GM06990 (cell line): ENCODE data around the gene AOX1.

ENCODE experiments used
- DNase-seq: peaks from one replicate; pipeline ENCODE4 v3.0.0-alpha.2; 2011; ENCODE audit not compliant: insufficient read length; ENCODE audit errors: extremely low read depth
- H3K27me3 ChIP-seq: replicated peaks from 2 replicates; pipeline ENCODE4 v1.6.0; 2011; ENCODE audit warnings: low read length; ENCODE audit not compliant: control insufficient read depth, insufficient read depth
- H3K36me3 ChIP-seq: 2 replicates; pipeline ENCODE4 v1.5.1; 2011; ENCODE audit warnings: low read length; ENCODE audit not compliant: control insufficient read depth, insufficient read depth
- H3K4me3 ChIP-seq: replicated peaks from 2 replicates; pipeline ENCODE4 v1.5.1; 2011; ENCODE audit warnings: low read depth, mild to moderate bottlenecking, control low read depth, low read length
- CTCF ChIP-seq: IDR thresholded peaks from 2 replicates; pipeline ENCODE4 v1.5.1; 2011; ENCODE audit warnings: low read length, control low read depth, mild to moderate bottlenecking, inconsistent platforms; ENCODE audit not compliant: insufficient read depth, poor library complexity, severe bottlenecking

The AOX1 gene

DNA sequence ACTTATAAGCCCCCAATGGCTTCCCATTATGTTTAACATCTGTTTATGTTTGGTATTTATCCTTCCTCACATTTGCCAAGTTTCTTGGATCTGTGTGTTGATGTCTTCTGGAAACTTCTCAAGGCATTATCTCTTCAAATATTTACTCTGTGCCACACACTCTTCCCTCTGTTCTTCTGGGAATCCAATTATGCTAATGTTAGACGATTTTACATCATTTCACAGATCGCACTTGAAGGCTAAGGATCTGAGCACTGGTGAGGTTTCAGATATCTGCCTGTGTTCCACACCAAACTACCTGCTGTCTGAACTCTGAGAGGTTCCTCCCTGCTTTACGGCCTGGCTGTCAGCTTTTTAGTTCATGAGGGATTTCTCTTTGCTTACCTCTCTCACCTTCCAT lies 10.1 kb downstream of the AOX1 start:
- Histone ChIP-seq H3K27me3 (peaks cover 1% of the 10 kb centered on the region; the same call in 1 of the 2 replicates), H3K4me3 (no peak overlapping the region), H3K36me3 (no peaks in the 10 kb centered on the region)
- TF ChIP-seq CTCF = no peak
- no peak for DNase-seq

DNA sequence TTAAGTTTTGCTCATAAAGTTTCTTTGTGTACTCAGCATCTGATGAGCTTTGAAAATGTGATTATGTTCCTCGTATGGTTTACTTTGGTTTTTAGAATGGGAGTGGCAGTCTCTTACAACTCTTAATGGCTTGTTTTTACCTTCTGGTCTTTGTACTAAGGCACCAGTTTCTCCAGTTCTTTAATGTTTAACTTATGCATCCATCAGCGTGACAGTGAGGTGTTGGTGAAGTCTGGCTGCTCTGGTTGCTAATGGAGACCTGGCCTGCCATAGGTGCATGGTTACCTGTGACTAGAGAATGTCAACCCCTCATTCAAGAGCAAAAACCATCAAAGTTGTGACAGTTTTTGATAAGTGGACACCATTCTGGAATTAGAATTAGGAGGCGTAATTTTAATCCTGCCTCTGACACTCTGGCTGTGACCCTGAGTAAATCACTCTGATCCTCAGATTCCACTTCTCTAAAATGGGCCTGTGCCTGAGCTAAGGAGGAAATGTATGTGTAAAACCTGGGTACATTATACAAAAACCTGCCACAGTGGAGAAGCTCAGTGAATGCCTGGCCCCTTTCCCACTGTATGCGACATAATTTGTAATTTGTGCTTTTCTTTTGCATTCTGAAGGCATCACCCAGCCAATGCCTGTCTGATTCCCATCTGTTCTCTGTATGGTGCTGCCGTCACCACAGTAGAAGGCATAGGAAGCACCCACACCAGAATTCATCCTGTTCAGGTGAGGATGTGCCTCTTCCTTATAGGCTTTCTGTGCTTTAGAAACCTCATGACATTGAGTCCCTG lies 11.2 kb downstream of the AOX1 start:
- DNase-seq = no peak
- TF ChIP-seq CTCF = no peak
- Histone ChIP-seq H3K4me3 (no peak overlapping the region), H3K36me3 (no peaks in the 10 kb centered on the region), H3K27me3 (peaks cover 1% of the 10 kb centered on the region; the same call in 1 of the 2 replicates)

- Histone ChIP-seq H3K4me3 (no peak overlapping the region), H3K36me3 (no peaks in the 10 kb centered on the region), H3K27me3 (peaks cover 1% of the 10 kb centered on the region; the same call in 1 of the 2 replicates)
- DNase-seq = no peak
- TF ChIP-seq CTCF = no peak
These were observed 13.4 kb downstream of the AOX1 start for GRCh38 chr2:200599206-200599605.

DNA sequence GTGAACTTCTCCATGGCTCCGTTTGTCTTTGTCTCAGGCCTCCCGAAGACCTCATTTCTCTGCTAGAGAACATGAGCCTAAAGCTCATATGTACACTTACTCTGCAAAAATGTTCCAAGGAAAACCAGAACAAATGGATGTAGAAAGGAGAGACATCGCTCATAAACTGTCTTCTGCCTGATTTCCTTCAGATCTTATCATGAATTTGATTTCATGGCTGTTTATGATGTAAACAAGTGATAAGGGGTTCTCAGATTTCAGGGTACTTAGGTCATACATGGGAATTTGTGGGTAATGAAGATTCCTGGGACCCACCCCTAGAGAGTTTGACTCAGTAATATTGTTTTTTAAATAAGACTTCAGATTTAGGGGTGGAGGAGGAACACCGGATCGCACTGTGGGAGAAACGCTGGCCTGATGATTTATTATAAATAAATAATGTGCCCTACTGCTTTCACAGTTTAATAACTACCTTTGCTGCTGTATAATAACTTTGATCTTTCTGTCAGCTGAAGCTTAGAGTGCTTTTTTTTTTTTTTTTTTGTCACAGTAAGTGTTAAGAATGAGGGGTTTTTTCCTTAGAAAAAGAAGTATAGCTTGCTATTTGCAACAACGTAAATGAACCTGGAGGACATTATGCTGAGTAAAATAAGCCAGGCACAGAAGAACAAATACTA lies 14.9 kb downstream of the AOX1 start:
- DNase-seq = no peak
- Histone ChIP-seq H3K36me3 (no peaks in the 10 kb centered on the region), H3K27me3 (peaks cover 1% of the 10 kb centered on the region; the same call in 1 of the 2 replicates), H3K4me3 (no peak overlapping the region)
- TF ChIP-seq CTCF = no peak

DNA sequence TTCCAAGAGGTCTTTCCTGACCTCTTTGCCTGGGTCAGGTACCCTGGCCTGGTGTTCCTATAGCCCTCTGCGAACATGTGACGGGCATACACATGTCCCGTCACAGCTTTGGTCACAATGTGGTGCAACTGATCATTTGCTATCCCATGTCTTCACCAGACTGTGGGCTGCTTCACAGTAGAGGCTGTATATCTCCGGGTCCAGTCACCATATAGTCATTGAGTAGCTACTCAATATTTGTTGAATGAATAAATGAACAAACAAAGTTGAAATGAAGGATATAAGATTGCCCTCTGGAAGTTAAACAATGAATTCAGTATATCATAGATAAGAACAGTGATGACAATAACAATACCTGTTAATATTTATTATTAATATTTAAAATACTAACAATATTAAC lies 16.8 kb downstream of the AOX1 start:
- no peak for DNase-seq
- TF ChIP-seq CTCF = no peak
- no peak overlapping the region for H3K4me3 ChIP-seq
- H3K27me3 ChIP-seq = no peaks in the 10 kb centered on the region
- H3K36me3 ChIP-seq = no peaks in the 10 kb centered on the region
